ENCODE data around the gene RCAN1. TPM values are rescaled to one million over a fixed set of nuclear protein-coding genes. Genes with fewer than 3 reads are reported as not detected.

Gene RCAN1
- total RNA-seq (10 to 100 TPM; 24.9 to 38.4 (median 26.1) TPM), polyA plus RNA-seq (10 to 100 TPM; 57.4 to 94.9 (median 88.0) TPM)
- long read RNA-seq, donor 1, transcript RCAN1-201 (4 exons, 2,490 nt), result major isoform, 33 of 38 reads
- long read RNA-seq, donor 1, transcript RCAN1-202 (4 exons, 2,408 nt), result minor isoform, 5 of 38 reads
- long read RNA-seq, donor 1, partial matches to known transcripts, result 0 of 38 reads
- long read RNA-seq, donor 1, other reads (novel, unspliced or antisense), result 0 of 38 reads
- long read RNA-seq, donor 2, transcript RCAN1-201 (4 exons, 2,490 nt), result major isoform, 112 of 115 reads
- long read RNA-seq, donor 2, partial matches to known transcripts, result 1 of 115 reads
- long read RNA-seq, donor 2, other reads (novel, unspliced or antisense), result 2 of 115 reads

GRCh38 chr21:34614628-34615486 lies at the start of gene RCAN1:
Gene RCAN1 (minus strand): TSS chr21:34615113. CDS start chr21:34615011, 102 bp downstream.
- ATAC-seq (peak; percentile 98 to 99 (median 98)), DNase-seq (peak; percentile 91 to 95)
- intact Hi-C loops (cut with DNase I), result loop anchor here in 1 of 2 donors (10.0 kb wide), 1 partner anchor 700 kb away; the partner anchor contains the start of gene ATP5PO
- no peaks in the 10 kb centered on the region for H3K36me3 ChIP-seq (ENCODE audit: insufficient read depth in 1 of 2, low read depth in 1 of 2)
- no peaks in the 10 kb centered on the region for H3K27me3 ChIP-seq (ENCODE audit: insufficient read depth in 3 of 3, low read length in 2 of 3)
- peaks cover 17% of the 10 kb centered on the region for H3K4me1 ChIP-seq
- TF ChIP-seq CTCF (IDR thresholded peaks at IDR 0.05), result no peak
- peak within 1 kb of the TSS; percentile 83 for H3K27ac ChIP-seq
- H3K9me3 ChIP-seq, result no peaks in the 10 kb centered on the region
- WGBS, 3 donors, result 0% methylated on average over 67 to 121 of the region's 121 CpGs
- H3K4me3 ChIP-seq, result peak within 1 kb of the TSS; percentile 77

DNA sequence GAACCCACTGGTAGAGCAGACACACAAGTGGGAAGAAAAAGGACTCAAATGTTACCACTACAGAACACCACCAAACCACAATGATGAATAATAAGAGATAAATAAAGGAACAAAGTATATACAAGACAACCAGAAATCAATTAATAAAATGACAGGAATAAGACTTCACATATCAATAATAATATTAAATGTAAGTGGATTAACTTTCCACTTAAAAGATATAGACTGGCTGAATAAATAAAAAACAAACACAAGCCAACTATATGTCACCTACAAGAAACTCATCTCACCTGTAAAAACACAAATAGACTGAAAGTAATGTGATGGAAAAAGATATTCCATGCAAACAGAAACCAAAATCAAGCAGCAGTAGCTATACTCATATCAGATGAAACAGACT lies 46.9 kb upstream of the RCAN1 start:
- H3K36me3 ChIP-seq (ENCODE audit: insufficient read depth in 1 of 2, low read depth in 1 of 2), result no peaks in the 10 kb centered on the region
- no peak overlapping the region for H3K4me3 ChIP-seq
- H3K27ac ChIP-seq, result no peak overlapping the region
- ATAC-seq (no peak), DNase-seq (no peak)
- peaks cover 11% of the 10 kb centered on the region for H3K9me3 ChIP-seq
- intact Hi-C loops (cut with DNase I), result no loop called here
- no peak for TF ChIP-seq CTCF (IDR thresholded peaks at IDR 0.05)
- peaks cover 0 to 6% (median 2%) of the 10 kb centered on the region in 3 donors for H3K27me3 ChIP-seq (ENCODE audit: insufficient read depth in 3 of 3, low read length in 2 of 3)
- no peaks in the 10 kb centered on the region for H3K4me1 ChIP-seq

GRCh38 chr21:34653522-34653921 lies 38.6 kb upstream of the RCAN1 start:
- no peak overlapping the region for H3K4me3 ChIP-seq
- intact Hi-C loops (cut with DNase I), result no loop called here
- 89 to 94% (median 90%) methylated on average over 6 of the region's 6 CpGs for WGBS, 3 donors
- no peaks in the 10 kb centered on the region for H3K36me3 ChIP-seq (ENCODE audit: insufficient read depth in 1 of 2, low read depth in 1 of 2)
- H3K27ac ChIP-seq, result no peak overlapping the region
- DNase-seq (no peak), ATAC-seq (no peak)
- no peaks in the 10 kb centered on the region for H3K27me3 ChIP-seq (ENCODE audit: insufficient read depth in 3 of 3, low read length in 2 of 3)
- no peak for TF ChIP-seq CTCF (IDR thresholded peaks at IDR 0.05)
- no peaks in the 10 kb centered on the region for H3K4me1 ChIP-seq
- peaks cover 4% of the 10 kb centered on the region for H3K9me3 ChIP-seq

DNA sequence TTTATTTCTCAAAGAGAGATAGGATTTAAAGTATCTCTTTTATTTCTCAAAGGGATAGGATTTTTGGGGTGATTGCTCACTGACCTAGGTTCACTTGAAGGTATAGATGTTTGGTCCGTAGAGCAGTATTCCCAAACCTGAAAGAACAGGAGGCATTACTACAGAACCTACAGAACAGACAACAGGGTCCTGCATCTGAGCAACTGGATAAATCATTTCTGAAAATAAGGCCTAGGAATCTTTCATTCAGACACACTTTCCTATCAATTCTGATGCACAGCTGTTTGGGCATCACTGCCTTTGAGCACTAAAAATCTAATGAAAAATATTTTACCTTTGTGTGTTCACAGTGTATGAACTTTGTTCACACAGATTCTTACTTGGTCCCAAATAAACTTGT lies 36.7 kb upstream of the RCAN1 start:
- 84 to 91% (median 84%) methylated on average over 1 of the region's 1 CpG for WGBS, 3 donors

More for the DNA sequence above, 36.7 kb upstream of the RCAN1 start:
- ATAC-seq (no peak), DNase-seq (no peak)
- H3K4me1 ChIP-seq, result no peaks in the 10 kb centered on the region
- H3K27me3 ChIP-seq (ENCODE audit: insufficient read depth in 3 of 3, low read length in 2 of 3), result no peaks in the 10 kb centered on the region
- H3K36me3 ChIP-seq (ENCODE audit: insufficient read depth in 1 of 2, low read depth in 1 of 2), result no peaks in the 10 kb centered on the region
- peaks cover 4% of the 10 kb centered on the region for H3K9me3 ChIP-seq
- no peak overlapping the region for H3K27ac ChIP-seq
- no peak for TF ChIP-seq CTCF (IDR thresholded peaks at IDR 0.05)
- no peak overlapping the region for H3K4me3 ChIP-seq
- intact Hi-C loops (cut with DNase I), result no loop called here
